Glutamatergic neuron (in vitro differentiated cells): Measurements from ENCODE around the gene PIK3IP1. TPM values are rescaled to one million over a fixed set of nuclear protein-coding genes. Genes with fewer than 3 reads are reported as not detected.

Source experiments
- DNase-seq: peaks from one replicate; pipeline ENCODE4 v3.0.0; 2022
- H3K27ac Mint-ChIP-seq: one replicate; pipeline ENCODE4 v1.8.0; 2020; ENCODE audit warnings: mild to moderate bottlenecking, mixed read lengths, inconsistent platforms; ENCODE audit not compliant: unreplicated experiment
- H3K27me3 Mint-ChIP-seq: one replicate; pipeline ENCODE4 v1.8.0; 2020; ENCODE audit warnings: mild to moderate bottlenecking, moderate library complexity, mixed read lengths, inconsistent platforms; ENCODE audit not compliant: unreplicated experiment
- H3K36me3 Mint-ChIP-seq: one replicate; pipeline ENCODE4 v1.8.0; 2020; ENCODE audit warnings: mild to moderate bottlenecking, mixed read lengths, inconsistent platforms; ENCODE audit not compliant: unreplicated experiment
- H3K4me1 Mint-ChIP-seq: one replicate; pipeline ENCODE4 v1.8.0; 2020; ENCODE audit warnings: mild to moderate bottlenecking, low read depth, mixed read lengths, inconsistent platforms; ENCODE audit not compliant: unreplicated experiment
- H3K4me3 Mint-ChIP-seq: one replicate; pipeline ENCODE4 v1.8.0; 2020; ENCODE audit warnings: mild to moderate bottlenecking, mixed read lengths, inconsistent platforms; ENCODE audit not compliant: unreplicated experiment
- H3K9me3 Mint-ChIP-seq: one replicate; pipeline ENCODE4 v1.8.0; 2020; ENCODE audit warnings: mild to moderate bottlenecking, moderate library complexity, mixed read lengths, inconsistent platforms; ENCODE audit not compliant: unreplicated experiment
- total RNA-seq: library from RNA; stranded (reverse); fragmentation: NEBNext Ultra II Directional; extraction: Animal tissue kit (Norgen Biotek cat#: 25700); gene quantifications from one replicate; pipeline ENCODE4 v1.2.1, GENCODE V29; 2021; ENCODE audit not compliant: unreplicated experiment
- TF ChIP-seq, protein P1 (sequence below): fragments of 200-600 bp; sonication (generic); IDR thresholded peaks from one replicate; pipeline ENCODE4 v1.5.0; 2021; ENCODE audit not compliant: partially characterized antibody, unreplicated experiment

Gene PIK3IP1
- total RNA-seq, 1 donor from 2014 or later, result 38.8 TPM

DNA sequence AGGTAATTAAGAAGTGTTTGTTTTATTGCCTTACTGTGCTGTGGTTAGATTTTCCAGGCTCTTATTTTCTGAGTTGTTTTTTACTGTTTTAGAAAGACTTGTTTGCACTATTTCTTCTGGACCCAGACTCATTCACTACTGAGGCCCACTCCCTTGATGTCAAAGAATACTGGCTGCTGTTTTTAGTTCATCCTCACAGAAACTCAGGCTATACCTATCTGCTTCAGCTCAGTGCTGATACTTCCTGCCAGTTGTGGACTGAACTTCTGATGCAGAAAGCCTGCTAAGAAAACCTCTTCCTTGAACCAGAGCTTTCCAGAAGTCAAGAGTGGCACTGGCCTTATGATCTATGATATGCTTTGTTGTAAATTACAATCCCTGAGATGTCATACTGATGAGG is 15.9 kb upstream of the PIK3IP1 start:
- Mint-ChIP-seq H3K4me1 (peaks cover 2% of the 10 kb centered on the region), H3K36me3 (no peaks in the 10 kb centered on the region), H3K27ac (no peak overlapping the region), H3K27me3 (no peaks in the 10 kb centered on the region), H3K9me3 (peaks cover 6% of the 10 kb centered on the region), H3K4me3 (no peak overlapping the region)
- DNase-seq, result no peak
- TF ChIP-seq, protein P1, sequence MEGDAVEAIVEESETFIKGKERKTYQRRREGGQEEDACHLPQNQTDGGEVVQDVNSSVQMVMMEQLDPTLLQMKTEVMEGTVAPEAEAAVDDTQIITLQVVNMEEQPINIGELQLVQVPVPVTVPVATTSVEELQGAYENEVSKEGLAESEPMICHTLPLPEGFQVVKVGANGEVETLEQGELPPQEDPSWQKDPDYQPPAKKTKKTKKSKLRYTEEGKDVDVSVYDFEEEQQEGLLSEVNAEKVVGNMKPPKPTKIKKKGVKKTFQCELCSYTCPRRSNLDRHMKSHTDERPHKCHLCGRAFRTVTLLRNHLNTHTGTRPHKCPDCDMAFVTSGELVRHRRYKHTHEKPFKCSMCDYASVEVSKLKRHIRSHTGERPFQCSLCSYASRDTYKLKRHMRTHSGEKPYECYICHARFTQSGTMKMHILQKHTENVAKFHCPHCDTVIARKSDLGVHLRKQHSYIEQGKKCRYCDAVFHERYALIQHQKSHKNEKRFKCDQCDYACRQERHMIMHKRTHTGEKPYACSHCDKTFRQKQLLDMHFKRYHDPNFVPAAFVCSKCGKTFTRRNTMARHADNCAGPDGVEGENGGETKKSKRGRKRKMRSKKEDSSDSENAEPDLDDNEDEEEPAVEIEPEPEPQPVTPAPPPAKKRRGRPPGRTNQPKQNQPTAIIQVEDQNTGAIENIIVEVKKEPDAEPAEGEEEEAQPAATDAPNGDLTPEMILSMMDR, result no peak

GRCh38 chr22:31305194-31305593 is 12.9 kb upstream of the PIK3IP1 start:
- Mint-ChIP-seq H3K27me3 (no peaks in the 10 kb centered on the region), H3K4me3 (no peak overlapping the region), H3K27ac (no peak overlapping the region), H3K36me3 (no peaks in the 10 kb centered on the region), H3K9me3 (peaks cover 6% of the 10 kb centered on the region), H3K4me1 (peaks cover 2% of the 10 kb centered on the region)
- DNase-seq, result no peak
- TF ChIP-seq, protein P1, result no peak

DNA sequence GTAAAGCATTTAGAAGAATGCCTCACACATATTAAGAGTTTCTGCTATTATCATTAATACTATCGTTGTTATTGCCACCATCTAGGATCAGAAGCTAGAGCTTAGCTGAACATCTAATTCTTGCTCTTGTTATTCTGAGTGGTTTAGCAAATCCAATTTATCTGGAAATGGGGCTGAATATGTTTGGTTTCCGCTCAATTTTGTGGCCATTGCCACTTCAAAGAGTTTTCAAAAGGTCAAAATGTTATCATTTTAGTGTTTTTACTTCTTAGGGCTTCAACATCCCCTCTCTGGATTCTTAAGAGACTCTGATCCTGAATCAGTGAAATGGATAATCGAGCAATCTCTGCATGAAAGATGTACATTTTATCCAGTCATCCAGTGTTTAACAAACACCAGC is 10.2 kb upstream of the PIK3IP1 start:
- Mint-ChIP-seq H3K36me3 (no peaks in the 10 kb centered on the region), H3K27me3 (no peaks in the 10 kb centered on the region), H3K9me3 (peaks cover 3% of the 10 kb centered on the region), H3K27ac (no peak overlapping the region), H3K4me1 (no peaks in the 10 kb centered on the region), H3K4me3 (no peak overlapping the region)
- TF ChIP-seq, protein P1, result no peak
- DNase-seq, result no peak

DNA sequence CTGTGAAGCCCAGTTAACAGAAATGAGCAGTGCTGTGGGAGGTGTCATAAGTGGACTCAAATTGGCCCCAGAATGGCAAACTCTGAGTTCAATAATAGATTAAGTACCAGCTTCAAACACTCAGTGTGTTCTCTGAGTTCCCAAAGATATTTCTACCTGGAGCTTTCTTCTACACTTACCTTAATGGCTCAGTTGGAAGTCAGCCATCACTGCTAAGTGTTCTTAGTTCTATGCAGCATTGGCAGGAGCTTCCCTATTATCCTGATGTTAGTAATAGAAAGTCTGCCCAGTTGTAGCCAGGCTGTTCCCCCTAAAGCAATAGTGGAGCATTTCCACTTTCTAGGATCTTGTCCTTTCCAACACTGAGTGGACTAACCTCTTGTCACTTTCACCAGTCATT is 9.7 kb upstream of the PIK3IP1 start:
- peaks cover 3% of the 10 kb centered on the region for H3K9me3 Mint-ChIP-seq
- no peaks in the 10 kb centered on the region for H3K4me1 Mint-ChIP-seq
- no peaks in the 10 kb centered on the region for H3K27me3 Mint-ChIP-seq
- H3K36me3 Mint-ChIP-seq, result no peaks in the 10 kb centered on the region
- H3K4me3 Mint-ChIP-seq, result no peak overlapping the region
- no peak overlapping the region for H3K27ac Mint-ChIP-seq
- DNase-seq, result no peak
- TF ChIP-seq, protein P1, result no peak

DNA sequence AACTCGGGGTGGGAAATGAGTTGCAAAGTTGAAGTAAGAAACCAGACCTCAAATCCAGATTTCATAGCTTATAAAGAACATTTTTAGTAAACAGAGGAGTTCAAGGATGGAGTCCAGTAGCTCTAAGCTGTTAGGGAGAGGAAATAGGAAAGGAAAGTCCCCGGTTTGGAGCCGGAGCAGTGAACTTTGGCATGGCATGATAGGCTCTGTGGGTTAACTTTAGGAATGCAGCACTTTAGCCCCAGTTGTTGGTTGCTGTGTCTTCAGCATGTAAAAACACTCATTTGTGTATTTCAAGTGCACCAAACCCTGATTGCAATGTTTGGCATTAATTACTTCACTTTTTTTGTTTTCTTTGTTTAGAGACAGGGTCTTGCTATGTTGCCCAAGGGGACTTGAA is 8.6 kb upstream of the PIK3IP1 start:
- Mint-ChIP-seq H3K4me1 (no peaks in the 10 kb centered on the region), H3K36me3 (no peaks in the 10 kb centered on the region)

More for the DNA sequence above, 8.6 kb upstream of the PIK3IP1 start:
- Mint-ChIP-seq H3K27ac (no peak overlapping the region), H3K4me3 (no peak overlapping the region), H3K27me3 (no peaks in the 10 kb centered on the region), H3K9me3 (peaks cover 3% of the 10 kb centered on the region)
- TF ChIP-seq, protein P1, result no peak
- DNase-seq, result no peak
